ENCODE measurements around the gene PADI3.

PADI3 gene

DNA sequence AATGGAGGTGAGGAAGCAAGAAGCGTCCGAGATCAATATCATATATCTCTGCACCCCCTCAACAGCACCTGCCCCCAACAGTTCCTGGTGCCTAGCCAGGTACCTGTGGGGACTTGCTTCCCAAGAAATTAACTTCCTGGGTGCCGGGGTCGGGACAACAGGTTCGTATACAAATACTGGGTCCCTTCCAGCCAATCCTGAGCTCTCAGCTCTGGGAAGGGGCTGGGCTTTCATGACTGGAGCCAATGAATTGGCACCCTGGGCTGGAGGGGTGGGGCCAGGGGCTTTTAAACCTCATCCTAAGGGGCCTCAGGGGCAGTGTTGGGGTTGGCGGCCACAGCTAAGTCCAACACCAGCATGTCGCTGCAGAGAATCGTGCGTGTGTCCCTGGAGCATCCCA is at the start of gene PADI3:
TSS of gene PADI3 (plus strand) at position 318 of the 400 bp plus-strand sequence. CDS start at position 358, 40 bp downstream.
- DNase-seq = no peak

GRCh38 chr1:17199267-17200044 is 49.4 kb upstream of the PADI3 start:
- DNase-seq = no peak

DNA sequence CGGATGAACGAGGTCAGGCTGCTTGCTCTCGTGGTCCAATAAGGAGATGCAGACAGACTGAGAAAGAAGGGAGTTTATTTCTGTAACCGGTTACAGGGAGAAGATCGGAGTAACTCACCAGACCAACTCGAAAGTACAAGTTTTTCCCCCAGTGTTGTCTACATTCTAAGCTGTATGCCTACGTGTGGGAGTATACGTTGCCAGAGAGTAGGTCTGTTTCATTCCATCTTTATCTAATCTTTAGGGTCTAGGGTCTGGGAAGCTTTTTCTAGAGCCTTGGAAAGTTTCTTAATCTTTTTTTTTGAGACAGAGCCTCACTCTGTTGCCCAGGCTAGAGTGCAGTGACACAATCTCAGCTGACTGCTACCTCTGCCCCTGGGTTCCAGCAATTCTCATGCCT is 48.7 kb upstream of the PADI3 start:
- DNase-seq = no peak

- no peak for DNase-seq
Measured at GRCh38 chr1:17200756-17201155, 48.1 kb upstream of the PADI3 start.

DNA sequence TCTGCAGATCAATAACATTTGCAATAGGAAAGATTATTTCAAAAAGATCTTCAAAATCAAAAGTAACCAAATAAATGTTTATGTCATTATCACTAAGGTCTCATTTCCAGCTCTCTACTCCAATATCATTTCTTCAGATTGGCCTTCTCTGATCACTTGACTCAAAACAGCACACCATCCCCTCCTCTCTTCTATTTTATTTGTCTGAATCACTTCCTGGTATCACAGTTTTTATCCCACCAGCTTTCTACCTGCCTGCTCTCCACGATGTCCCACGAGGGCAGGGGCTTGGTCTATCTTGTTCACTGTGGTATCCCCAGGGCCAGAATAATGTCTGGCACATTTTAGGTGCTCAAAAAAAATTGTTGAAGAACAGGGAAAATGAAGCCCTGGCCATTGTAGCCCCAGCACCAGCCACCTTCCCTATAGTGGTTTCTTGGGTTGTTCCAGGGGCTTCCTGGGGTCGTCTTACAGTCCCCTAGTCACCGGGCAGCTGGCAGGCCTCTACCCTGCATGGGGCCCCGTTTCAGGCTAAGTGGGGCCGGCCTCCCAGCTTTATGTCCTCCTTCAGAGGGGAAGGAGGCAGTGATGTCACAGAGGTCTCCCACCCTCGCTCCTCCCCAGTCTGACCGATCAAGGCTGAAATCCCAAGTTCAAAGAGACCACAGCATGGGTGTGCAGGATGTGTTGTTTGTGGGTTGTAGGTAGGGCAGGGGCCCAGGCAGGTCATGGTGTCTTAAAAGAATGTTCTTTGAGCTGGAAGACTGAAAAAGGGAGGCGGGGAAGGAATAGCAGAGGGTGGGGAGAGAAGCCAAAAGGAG is 47.5 kb upstream of the PADI3 start:
- DNase-seq = no peak

GRCh38 chr1:17204546-17205440 is 44.1 kb upstream of the PADI3 start, which contains the start of gene PADI1:
Gene PADI1 (plus strand): TSS chr1:17205128. CDS start chr1:17205218, 90 bp downstream.
- DNase-seq = no peak

- no peak for DNase-seq
Measured at GRCh38 chr1:17205652-17206051, 43.2 kb upstream of the PADI3 start.

DNA sequence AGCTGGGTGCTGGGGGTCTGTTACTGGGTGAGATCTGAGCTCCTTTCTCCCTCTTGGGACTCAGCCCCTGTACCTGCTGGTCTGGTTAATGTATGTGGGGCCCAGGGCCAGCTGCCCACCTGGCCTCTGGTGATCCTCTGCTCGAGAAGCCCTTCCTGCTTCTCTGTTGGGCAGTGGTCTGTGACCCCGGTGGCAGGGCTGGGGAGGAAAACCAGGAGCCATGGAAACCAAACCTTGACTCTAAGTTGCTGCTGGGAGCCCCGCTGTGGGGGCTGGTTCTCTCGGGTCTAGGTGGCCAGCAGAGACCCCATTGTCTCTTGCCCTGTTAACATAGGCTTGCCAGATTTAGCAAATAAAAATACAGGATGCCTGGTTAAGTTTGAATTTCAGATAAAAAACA is 42.7 kb upstream of the PADI3 start:
- DNase-seq = no peak

- DNase-seq = no peak
Measured at GRCh38 chr1:17207046-17207445, 41.9 kb upstream of the PADI3 start.

DNA sequence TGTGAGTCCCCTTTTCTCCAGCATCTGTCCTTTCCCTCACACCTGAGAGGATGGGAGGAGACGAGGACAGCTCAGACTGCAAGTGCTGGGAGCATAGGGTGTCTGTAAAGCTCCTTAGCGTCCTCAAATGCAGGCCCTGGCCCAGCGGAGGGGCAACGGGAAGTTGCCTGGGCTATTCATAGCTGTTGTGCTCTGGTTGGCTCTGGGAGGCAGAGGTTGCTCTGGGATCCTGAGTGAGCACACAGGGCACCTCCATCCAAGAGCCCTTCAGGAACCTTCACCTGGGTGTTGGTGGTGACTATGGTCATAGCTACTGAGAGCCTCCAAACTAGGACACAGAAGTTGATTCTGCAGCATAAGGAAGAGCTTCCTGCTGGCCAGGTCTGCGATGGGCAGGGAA is 41.4 kb upstream of the PADI3 start:
- no peak for DNase-seq

DNA sequence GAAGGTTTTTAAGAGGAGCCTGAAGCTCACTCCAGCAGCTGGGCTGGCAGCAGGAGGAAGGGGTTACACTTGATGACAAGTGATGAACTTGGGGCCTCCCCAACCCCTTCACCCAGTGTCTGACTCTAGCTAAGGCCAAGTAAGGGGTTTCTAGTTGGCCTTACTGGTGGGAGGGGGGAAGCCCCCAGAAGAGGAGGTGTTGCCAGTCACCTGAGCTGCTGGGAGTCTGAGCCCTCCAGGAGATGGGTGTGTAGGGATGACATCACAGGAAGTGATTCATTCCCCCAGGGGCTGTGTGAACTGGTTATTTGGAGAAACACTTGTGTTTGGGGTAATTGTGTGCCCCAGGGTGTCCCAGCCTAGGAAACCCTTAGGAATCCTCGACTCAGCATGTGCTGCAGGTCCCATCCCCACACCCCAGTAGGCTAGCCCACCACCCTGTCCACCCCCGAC is 40.9 kb upstream of the PADI3 start:
- no peak for DNase-seq

- no peak for DNase-seq
Measured at GRCh38 chr1:17208546-17208945, 40.4 kb upstream of the PADI3 start.

DNA sequence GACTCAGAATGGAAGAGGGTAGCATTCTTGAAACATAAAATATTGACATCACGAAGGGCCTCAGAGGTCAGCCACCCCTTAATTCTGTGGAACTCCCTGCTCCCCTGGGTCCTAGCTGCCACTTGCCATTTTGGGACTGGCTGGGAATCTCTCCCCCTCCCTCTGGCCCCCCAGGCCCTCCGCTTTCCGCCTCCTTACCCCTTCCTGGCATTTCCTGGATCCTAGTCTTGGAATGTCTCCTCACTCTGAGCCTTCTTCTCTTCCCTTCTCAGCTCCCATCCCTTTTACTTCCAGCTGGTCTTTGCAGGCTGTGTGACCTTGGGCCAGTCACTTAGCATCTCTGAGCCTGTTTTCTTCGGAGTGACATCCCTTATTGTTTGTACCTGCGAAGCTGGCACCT is 39.5 kb upstream of the PADI3 start:
- no peak for DNase-seq

- no peak for DNase-seq
Measured at GRCh38 chr1:17210176-17210575, 38.7 kb upstream of the PADI3 start.

- no peak for DNase-seq
Measured at GRCh38 chr1:17211377-17211776, 37.5 kb upstream of the PADI3 start.

DNA sequence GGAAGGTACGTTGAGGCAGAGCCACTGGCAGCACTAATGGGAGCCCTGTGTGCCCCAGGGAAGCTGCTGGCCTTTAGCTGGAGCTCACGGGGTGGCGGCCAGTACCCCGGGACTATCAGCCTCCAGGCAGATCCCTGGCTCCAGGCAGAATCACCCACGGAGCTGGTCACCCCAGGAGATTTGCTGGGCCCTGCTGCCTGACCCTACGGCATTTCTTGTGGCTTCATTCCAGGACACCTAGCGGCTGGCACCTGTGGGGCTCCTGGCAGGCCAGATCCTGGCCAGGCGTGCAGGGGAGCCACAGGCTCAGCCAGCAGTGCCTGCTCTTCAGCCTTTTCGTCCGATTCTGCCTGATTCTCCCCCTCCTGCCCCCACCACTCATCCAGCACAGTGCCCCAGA is 36.9 kb upstream of the PADI3 start:
- no peak for DNase-seq

DNA sequence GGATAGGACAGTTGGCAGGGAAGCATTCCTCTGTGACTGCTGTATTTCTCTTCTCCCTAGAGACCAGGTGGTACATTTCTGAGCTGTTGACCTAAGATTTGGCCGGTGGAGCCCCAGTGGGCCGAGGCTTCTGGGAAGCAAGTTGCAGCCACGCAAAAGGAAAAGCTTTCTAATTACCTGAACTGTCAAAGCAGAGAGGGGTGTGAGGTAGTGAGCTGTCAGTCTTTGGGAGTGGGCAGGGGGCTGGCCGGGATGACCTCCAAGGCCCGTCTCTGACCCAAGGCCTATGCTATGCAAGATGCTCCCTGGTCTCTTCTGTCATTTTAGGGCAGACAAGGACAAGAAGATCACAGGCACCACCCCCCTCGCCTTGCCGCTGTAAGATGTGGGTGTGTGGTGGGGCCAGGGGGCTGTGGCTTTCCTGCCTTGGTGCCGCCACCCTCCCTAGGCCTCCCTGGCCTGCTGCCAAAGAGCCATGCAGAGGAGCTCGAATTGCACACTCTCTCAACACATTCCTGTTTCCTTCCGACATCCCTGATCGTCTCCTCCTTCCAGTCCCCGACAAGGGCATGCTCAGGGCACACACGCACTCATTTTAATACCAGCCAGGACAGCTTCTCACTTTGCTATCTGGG is 36.3 kb upstream of the PADI3 start:
- peak in 2 of 4 experiments; percentile 7 to 23 for DNase-seq

DNA sequence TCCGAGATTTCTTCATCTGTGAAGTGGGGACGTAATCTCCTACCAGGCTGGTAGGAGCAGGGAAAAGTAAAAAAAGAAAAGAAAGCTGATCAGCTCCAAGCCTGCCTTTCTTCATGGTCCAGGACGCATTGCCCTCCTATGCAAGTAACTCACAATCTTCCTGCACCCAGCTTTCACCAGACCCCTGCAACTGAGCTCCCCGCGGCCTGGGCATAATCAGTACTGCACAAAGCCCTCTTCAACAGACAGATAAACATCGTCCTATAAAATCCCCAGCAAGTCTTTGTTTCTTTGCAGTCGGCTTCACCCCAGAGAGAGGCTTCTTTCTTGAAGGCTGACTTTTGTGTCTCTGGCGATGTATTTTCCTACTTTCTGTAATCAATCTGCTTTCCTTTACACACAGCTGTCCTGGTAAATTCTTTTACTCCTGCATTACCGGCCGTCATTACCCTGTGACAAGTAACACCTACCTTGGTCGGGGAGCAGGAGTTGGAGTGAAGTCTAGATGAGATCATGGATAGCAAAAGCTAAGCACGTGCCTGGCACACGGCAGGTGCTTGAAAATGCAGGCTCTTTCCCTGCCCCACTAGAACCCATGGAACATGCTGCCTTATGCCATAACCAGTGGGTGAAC is 35.6 kb upstream of the PADI3 start:
- no peak for DNase-seq

- DNase-seq = no peak
Measured at GRCh38 chr1:17213782-17214148, 35.1 kb upstream of the PADI3 start.

DNA sequence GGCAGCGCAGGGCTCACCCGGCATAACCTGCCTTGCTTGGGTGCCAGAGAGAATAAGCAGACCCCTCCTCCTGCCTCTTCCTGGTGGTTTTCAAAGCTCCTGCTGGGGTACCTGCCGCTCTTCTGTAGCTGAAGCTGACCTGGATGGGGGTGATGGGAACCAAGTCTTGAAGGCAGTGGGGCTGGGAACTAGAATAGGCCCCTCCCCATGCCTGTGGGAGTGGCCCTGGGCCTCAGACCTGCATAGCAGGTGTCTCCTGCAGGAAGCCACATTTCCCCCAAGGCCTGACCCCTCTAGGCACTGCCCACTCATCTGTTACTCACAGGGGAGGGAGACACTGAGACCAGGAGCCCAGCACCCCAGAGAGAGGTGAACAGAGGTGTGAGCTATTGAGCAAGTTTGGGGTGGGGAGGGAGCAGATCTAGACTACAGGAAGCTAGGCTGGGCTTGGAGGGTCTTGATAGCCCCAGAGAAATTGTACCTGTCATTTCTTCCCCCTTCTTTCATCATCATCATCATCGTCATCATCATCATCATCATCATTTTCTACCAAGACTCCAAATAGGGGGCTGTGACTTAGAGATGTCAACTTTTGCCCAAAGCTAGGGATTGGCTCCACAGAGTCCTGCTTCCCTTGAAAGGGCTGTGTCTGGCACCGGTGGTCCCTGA is 33.9 kb upstream of the PADI3 start:
- no peak for DNase-seq

DNA sequence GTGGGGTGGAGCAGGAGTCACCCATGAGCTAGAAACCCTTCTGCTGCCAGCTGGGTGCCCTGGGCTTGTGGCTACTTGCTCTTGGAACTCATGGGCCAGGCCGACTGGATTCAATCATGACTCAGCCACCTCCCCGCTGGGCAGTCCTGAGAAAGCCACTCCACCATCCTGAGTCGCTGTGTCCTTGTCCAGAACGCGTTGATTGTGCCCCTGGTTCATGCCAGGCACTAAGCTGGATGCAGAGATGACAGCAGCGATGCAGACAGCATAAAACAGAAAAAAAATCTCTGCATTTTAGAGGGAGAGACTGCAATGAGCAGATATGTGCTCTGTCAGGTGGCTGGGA is 33.4 kb upstream of the PADI3 start:
- DNase-seq = no peak

GRCh38 chr1:17216078-17216477 is 32.8 kb upstream of the PADI3 start:
- no peak for DNase-seq
